ENCODE data around the gene CENPM.

DNA sequence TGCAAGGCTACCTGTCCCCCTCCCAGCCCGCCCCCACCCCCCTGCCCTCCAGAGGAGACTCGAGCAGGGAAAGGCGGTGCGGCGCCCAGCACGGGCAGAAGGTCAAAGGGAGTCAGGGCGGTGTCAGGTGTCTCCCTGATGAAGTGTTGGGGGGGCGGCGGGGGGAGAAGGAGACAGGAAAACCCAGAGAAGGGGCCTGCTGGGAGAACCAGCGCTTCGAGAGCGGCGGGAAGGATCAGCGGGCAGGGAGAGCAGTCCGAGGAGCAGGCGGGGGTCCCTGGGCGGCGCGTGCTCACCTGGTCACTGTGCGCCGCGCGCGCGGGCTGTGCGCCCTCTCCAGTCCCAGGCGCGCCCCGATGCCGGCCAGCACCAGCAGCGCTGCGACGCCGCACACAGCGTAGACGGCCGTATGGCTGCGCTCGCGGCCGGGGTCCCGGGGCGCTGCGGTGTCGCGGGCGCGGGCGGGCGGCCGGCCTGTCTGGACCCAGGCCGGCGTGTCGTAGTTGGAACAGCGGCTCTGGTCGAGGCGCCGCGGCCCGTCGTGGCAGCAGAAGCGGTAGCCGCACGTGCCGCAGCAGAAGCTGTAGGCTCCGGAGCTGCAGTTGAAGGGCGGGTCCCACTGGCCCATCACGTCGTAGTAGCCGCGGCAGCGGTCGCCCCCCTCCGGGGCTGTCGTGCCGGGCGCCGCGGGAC is 33.0 kb downstream of the CENPM start:
- TF ChIP-seq YY1 (IDR thresholded peaks at IDR 0.05; ENCODE audit: insufficient read depth, insufficient read length), result no peak
- no peak for TF ChIP-seq ZNF274 (IDR thresholded peaks at IDR 0.05; ENCODE audit: low read depth, low read length)
